HepG2 (cell line): ENCODE results near the gene SEZ6. TPM values are rescaled to one million over a fixed set of nuclear protein-coding genes. Genes with fewer than 3 reads are reported as not detected.

Experiments used
- CREM ChIP-seq, 2 experiments: sonication (generic) in 1 of 2; formaldehyde crosslinking in 1 of 2; IDR thresholded peaks; 2 replicates each; pipeline versions ENCODE4 v1.4.0 to v1.6.1; 2016 to 2020; ENCODE audit warnings: antibody characterized with exemption in 1 of 2, mild to moderate bottlenecking in 1 of 2, missing genetic modification reagents in 1 of 2
- FIP1L1 ChIP-seq: fragments of 200-400 bp; formaldehyde crosslinking; IDR thresholded peaks from 2 replicates; pipeline ENCODE4 v1.6.1; 2018; ENCODE audit warnings: low read depth, mild to moderate bottlenecking, low read length, moderate library complexity, borderline replicate concordance; ENCODE audit not compliant: insufficient read depth
- HNF1A ChIP-seq, 2 experiments: sonication (generic) in 1 of 2; formaldehyde crosslinking in 1 of 2; IDR thresholded peaks; 2 replicates each; pipeline versions ENCODE4 v1.4.0 to v1.6.1; 2016 to 2020; ENCODE audit warnings: borderline replicate concordance in 1 of 2, low read depth in 1 of 2, mild to moderate bottlenecking in 1 of 2, missing genetic modification reagents in 1 of 2
- HNF4A ChIP-seq: sonication (generic); formaldehyde crosslinking; IDR thresholded peaks from 2 replicates; pipeline ENCODE4 v1.4.0; 2020; ENCODE audit warnings: missing genetic modification reagents
- MEIS1 ChIP-seq: sonication (generic); formaldehyde crosslinking; IDR thresholded peaks from 2 replicates; pipeline ENCODE4 v1.9.0; 2021; ENCODE audit warnings: mild to moderate bottlenecking, missing genetic modification reagents, moderate library complexity, borderline replicate concordance
- MYC ChIP-seq: sonication (generic); formaldehyde crosslinking; IDR thresholded peaks from 2 replicates; pipeline ENCODE4 v1.9.0; 2021; ENCODE audit warnings: missing genetic modification reagents, borderline replicate concordance
- REPIN1 ChIP-seq: sonication (generic); formaldehyde crosslinking; IDR thresholded peaks from 2 replicates; pipeline ENCODE4 v1.8.0; 2022; ENCODE audit warnings: missing genetic modification reagents, low read depth, mild to moderate bottlenecking, borderline replicate concordance
- RXRB ChIP-seq: IDR thresholded peaks from 2 replicates; pipeline ENCODE4 v1.6.1; 2016; ENCODE audit warnings: borderline replicate concordance, missing genetic modification reagents, missing compliant biosample characterization
- SKIL ChIP-seq: sonication (generic); formaldehyde crosslinking; IDR thresholded peaks from 2 replicates; pipeline ENCODE4 v1.8.0; 2022; ENCODE audit warnings: missing genetic modification reagents, mild to moderate bottlenecking, moderate library complexity, borderline replicate concordance
- TARDBP ChIP-seq: sonication (generic); formaldehyde crosslinking; IDR thresholded peaks from 2 replicates; pipeline ENCODE4 v1.8.0; 2022; ENCODE audit warnings: mild to moderate bottlenecking, missing genetic modification reagents
- TBX2 ChIP-seq: sonication (generic); formaldehyde crosslinking; IDR thresholded peaks from 2 replicates; pipeline ENCODE4 v1.5.0; 2020; ENCODE audit warnings: missing genetic modification reagents, mild to moderate bottlenecking, borderline replicate concordance
- WIZ ChIP-seq: sonication (generic); formaldehyde crosslinking; IDR thresholded peaks from 2 replicates; pipeline ENCODE4 v1.5.1; 2020; ENCODE audit warnings: mild to moderate bottlenecking, missing genetic modification reagents
- ZBTB20 ChIP-seq: sonication (generic); formaldehyde crosslinking; IDR thresholded peaks from 2 replicates; pipeline ENCODE4 v1.8.1; 2023; ENCODE audit warnings: missing genetic modification reagents, low read depth, mild to moderate bottlenecking, borderline replicate concordance
- ZFP90 ChIP-seq: sonication (generic); formaldehyde crosslinking; IDR thresholded peaks from 2 replicates; pipeline ENCODE4 v1.8.0; 2022; ENCODE audit warnings: missing genetic modification reagents, mild to moderate bottlenecking, inconsistent platforms, borderline replicate concordance
- ZNF362 ChIP-seq: sonication (generic); formaldehyde crosslinking; IDR thresholded peaks from 2 replicates; pipeline ENCODE4 v1.4.0; 2020; ENCODE audit warnings: missing genetic modification reagents, mild to moderate bottlenecking, borderline replicate concordance
- ZNF441 ChIP-seq: sonication (generic); formaldehyde crosslinking; IDR thresholded peaks from 2 replicates; pipeline ENCODE4 v1.7.0; 2021; ENCODE audit warnings: missing genetic modification reagents, borderline replicate concordance
- ZNF446 ChIP-seq: sonication (generic); formaldehyde crosslinking; IDR thresholded peaks from 2 replicates; pipeline ENCODE4 v1.5.0; 2020; ENCODE audit warnings: mild to moderate bottlenecking, missing genetic modification reagents
- ZNF451 ChIP-seq: sonication (generic); formaldehyde crosslinking; IDR thresholded peaks from 2 replicates; pipeline ENCODE4 v1.5.0; 2020; ENCODE audit warnings: mild to moderate bottlenecking, missing genetic modification reagents
- ZNF747 ChIP-seq: sonication (generic); formaldehyde crosslinking; IDR thresholded peaks from 2 replicates; pipeline ENCODE4 v1.8.1; 2023; ENCODE audit warnings: missing genetic modification reagents, mild to moderate bottlenecking, borderline replicate concordance
- ZNF775 ChIP-seq: sonication (generic); formaldehyde crosslinking; IDR thresholded peaks from 2 replicates; pipeline ENCODE4 v1.4.0; 2020; ENCODE audit warnings: missing genetic modification reagents, mild to moderate bottlenecking, moderate library complexity, borderline replicate concordance
- polyA plus RNA-seq, 8 experiments: library from polyadenylated mRNA; depleted of rRNA in 3 of 8; stranded (reverse) in 7 of 8; unstranded in 1 of 8; fragments of >200 nt; fragmentation: Illumina TruSeq in 4 of 8; extraction: Trizol in 4 of 8; gene quantifications; 2 replicates each; pipeline versions ENCODE4 v1.2.1 to v1.2.3, GENCODE V29; 2011 to 2016; ENCODE audit warnings: low read depth in 4 of 8, missing spikeins in 1 of 8, mixed read lengths in 1 of 8; ENCODE audit not compliant: insufficient read depth in 1 of 8
- total RNA-seq, 5 experiments: library from RNA; depleted of rRNA; stranded (reverse); fragments of >200 nt; fragmentation: Illumina TruSeq; extraction: Trizol; gene quantifications; 2 replicates each; pipeline ENCODE4 v1.2.3, GENCODE V29; 2016; ENCODE audit warnings: low read depth in 1 of 5

The SEZ6 gene
- total and polyA plus RNA-seq, 2 of the 13 experiments (the other 11 are each of a cell fraction or from before 2014, with no cell fraction given): not detected

- TF ChIP-seq ZNF362 (CRISPR knock-in tag): 0 out of 2 replicates have a peak, but pooled peaks have one; percentile 20
- peak; percentile 57; the same call in 1 of the 2 replicates for TF ChIP-seq ZNF441 (CRISPR knock-in tag)
- TF ChIP-seq ZBTB20 (CRISPR knock-in tag): peak; percentile 50; the same call in 1 of the 2 replicates
- no peak for TF ChIP-seq CREM (IDR thresholded peaks at IDR 0.05)
- no peak for TF ChIP-seq CREM (CRISPR knock-in tag; IDR thresholded peaks at IDR 0.05)
- 0 out of 2 replicates have a peak, but pooled peaks have one; percentile 66 for TF ChIP-seq ZNF775 (CRISPR knock-in tag)
- peak; percentile 79; the same call in 1 of the 2 replicates for TF ChIP-seq MEIS1
- TF ChIP-seq HNF4A (CRISPR knock-in tag): peak; percentile 76
- peak; percentile 86 for TF ChIP-seq SKIL (CRISPR knock-in tag)
- peak; percentile 28; the same call in 1 of the 2 replicates for TF ChIP-seq ZFP90 (CRISPR knock-in tag)
- no peak for TF ChIP-seq FIP1L1
- no peak for TF ChIP-seq ZNF446 (CRISPR knock-in tag)
- peak; percentile 76; the same call in 1 of the 2 replicates for TF ChIP-seq TARDBP (CRISPR knock-in tag)
- peak; percentile 69; the same call in 1 of the 2 replicates for TF ChIP-seq TBX2
- TF ChIP-seq ZNF747: no peak; the same call in 1 of the 2 replicates
- TF ChIP-seq MYC (CRISPR knock-in tag): peak; percentile 72
- TF ChIP-seq REPIN1 (CRISPR knock-in tag): peak; percentile 23; the same call in 1 of the 2 replicates
- no peak for TF ChIP-seq HNF1A (IDR thresholded peaks at IDR 0.05; ENCODE audit: low read depth)
- 0 out of 2 replicates have a peak, but pooled peaks have one; percentile 43 for TF ChIP-seq HNF1A (CRISPR knock-in tag; IDR thresholded peaks at IDR 0.05; ENCODE audit: borderline replicate concordance)
- TF ChIP-seq WIZ: 0 out of 2 replicates have a peak, but pooled peaks have one; percentile 53
- TF ChIP-seq RXRB (CRISPR knock-in tag): peak; percentile 49; the same call in 1 of the 2 replicates
- TF ChIP-seq ZNF451: peak; percentile 55; the same call in 1 of the 2 replicates
These were observed 9.2 kb downstream of the SEZ6 start (continued) for GRCh38 chr17:28996554-28997096.
